Peyer's patch (tissue), 4 donors: ENCODE results near the gene NKD1.

Experiments used
- POLR2A ChIP-seq, 2 donors: fragments of 450-650 bp; IDR thresholded peaks; one replicate each; pipeline ENCODE4 v1.5.1; 2017; ENCODE audit warnings: antibody characterized with exemption in 2 of 2, mild to moderate bottlenecking in 2 of 2, moderate library complexity in 2 of 2
- TF ChIP-seq, protein P1 (sequence below), 6 experiments: fragments of 450-650 bp in 4 of 6; fragments of 200-600 bp in 2 of 6; sonication (generic) in 1 of 6; IDR thresholded peaks; one replicate each; pipeline ENCODE4 v1.5.1; 2017 to 2019; ENCODE audit warnings: antibody characterized with exemption in 6 of 6, mild to moderate bottlenecking in 3 of 6, moderate library complexity in 1 of 6

DNA sequence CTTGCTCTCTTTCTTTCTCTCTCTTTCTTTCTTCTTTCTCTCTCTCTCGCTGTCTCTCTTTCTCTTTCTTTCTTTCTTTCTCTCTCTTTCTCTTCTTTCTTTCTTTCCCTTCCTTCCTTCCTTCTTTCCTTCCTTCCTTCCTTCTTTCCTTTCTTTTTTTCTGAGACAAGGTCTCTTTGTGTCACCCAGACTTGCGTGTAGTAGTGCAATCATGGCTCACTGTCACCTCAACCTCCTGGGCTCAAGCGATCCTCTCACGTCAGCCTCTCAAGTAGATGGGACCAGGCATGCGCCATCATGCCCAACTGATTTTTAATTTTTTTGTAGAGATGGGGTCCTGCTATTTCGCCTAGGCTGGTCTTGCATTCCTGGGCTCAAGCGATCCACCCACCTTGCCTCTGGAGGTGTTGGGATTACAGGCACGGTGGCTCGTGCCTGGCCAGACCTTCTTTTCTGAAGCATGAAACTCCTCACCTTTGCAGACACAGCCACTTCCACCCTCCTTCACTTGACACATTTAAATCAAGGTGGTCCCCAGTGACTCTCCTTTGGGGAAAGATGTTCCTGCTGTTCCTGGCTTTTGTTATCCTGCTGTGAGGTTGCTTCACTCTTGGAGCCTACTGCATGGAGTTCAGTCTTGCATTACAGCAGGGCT lies 26.8 kb upstream of the NKD1 start:
- TF ChIP-seq, protein P1, sequence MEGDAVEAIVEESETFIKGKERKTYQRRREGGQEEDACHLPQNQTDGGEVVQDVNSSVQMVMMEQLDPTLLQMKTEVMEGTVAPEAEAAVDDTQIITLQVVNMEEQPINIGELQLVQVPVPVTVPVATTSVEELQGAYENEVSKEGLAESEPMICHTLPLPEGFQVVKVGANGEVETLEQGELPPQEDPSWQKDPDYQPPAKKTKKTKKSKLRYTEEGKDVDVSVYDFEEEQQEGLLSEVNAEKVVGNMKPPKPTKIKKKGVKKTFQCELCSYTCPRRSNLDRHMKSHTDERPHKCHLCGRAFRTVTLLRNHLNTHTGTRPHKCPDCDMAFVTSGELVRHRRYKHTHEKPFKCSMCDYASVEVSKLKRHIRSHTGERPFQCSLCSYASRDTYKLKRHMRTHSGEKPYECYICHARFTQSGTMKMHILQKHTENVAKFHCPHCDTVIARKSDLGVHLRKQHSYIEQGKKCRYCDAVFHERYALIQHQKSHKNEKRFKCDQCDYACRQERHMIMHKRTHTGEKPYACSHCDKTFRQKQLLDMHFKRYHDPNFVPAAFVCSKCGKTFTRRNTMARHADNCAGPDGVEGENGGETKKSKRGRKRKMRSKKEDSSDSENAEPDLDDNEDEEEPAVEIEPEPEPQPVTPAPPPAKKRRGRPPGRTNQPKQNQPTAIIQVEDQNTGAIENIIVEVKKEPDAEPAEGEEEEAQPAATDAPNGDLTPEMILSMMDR (IDR thresholded peaks at IDR 0.05): no peak
- TF ChIP-seq POLR2A (IDR thresholded peaks at IDR 0.05): no peak
